ACC112 (cell line): ENCODE results near the gene ERC1.
"Not testable (repeated sequence)": the region's sequence is repeated elsewhere in the genome, so short reads cannot be mapped to it uniquely, and the experiment has no call there.

ENCODE experiments used
- H2AFZ ChIP-seq: fragments of 200-600 bp; sonication (generic); one replicate; pipeline ENCODE4 v1.6.0; 2017; ENCODE audit warnings: antibody characterized with exemption, low read length; ENCODE audit not compliant: unreplicated experiment
- H3K27ac ChIP-seq: fragments of 200-600 bp; sonication (generic); 2 replicates; pipeline ENCODE4 v1.5.1; 2014; ENCODE audit warnings: low read depth, mild to moderate bottlenecking, antibody characterized with exemption, low read length, moderate library complexity
- H3K27me3 ChIP-seq: fragments of 200-600 bp; sonication (generic); 2 replicates; pipeline ENCODE4 v1.6.1; 2014; ENCODE audit warnings: mild to moderate bottlenecking, antibody characterized with exemption, low read length, moderate library complexity, mixed read lengths; ENCODE audit not compliant: insufficient read depth
- H3K36me3 ChIP-seq: fragments of 200-600 bp; sonication (generic); 2 replicates; pipeline ENCODE4 v1.6.1; 2016; ENCODE audit warnings: mild to moderate bottlenecking, antibody characterized with exemption, low read length, moderate library complexity, mixed read lengths; ENCODE audit not compliant: insufficient read depth
- H3K4me1 ChIP-seq: fragments of 200-600 bp; sonication (generic); one replicate; pipeline ENCODE4 v1.6.1; 2016; ENCODE audit warnings: low read length, mixed read lengths; ENCODE audit not compliant: insufficient read depth, unreplicated experiment, control insufficient read depth
- H3K4me3 ChIP-seq: fragments of 200-600 bp; sonication (generic); 2 replicates; pipeline ENCODE4 v1.5.1; 2014; ENCODE audit warnings: mild to moderate bottlenecking, low read depth, low read length
- H3K79me2 ChIP-seq: fragments of 200-600 bp; sonication (generic); one replicate; pipeline ENCODE4 v1.6.0; 2016; ENCODE audit warnings: low read length; ENCODE audit not compliant: control insufficient read depth, unreplicated experiment, insufficient read depth

Gene ERC1

GRCh38 chr12:1117970-1118563, 127.0 kb downstream of the ERC1 start:
- Histone ChIP-seq H3K27ac (no peak overlapping the region), H3K4me1 (peaks cover 25% of the 10 kb centered on the region), H3K36me3 (no peaks in the 10 kb centered on the region), H3K27me3 (no peaks in the 10 kb centered on the region), H3K4me3 (no peak overlapping the region), H3K79me2 (no peaks in the 10 kb centered on the region), H2AFZ (no peak overlapping the region)

- no peaks in the 10 kb centered on the region for H3K27me3 ChIP-seq
- H3K27ac ChIP-seq = no peak overlapping the region
- H3K4me1 ChIP-seq = peaks cover under 1% of the 10 kb centered on the region
- no peaks in the 10 kb centered on the region for H3K79me2 ChIP-seq
- H2AFZ ChIP-seq = no peak overlapping the region
- H3K4me3 ChIP-seq = no peak overlapping the region
- no peaks in the 10 kb centered on the region for H3K36me3 ChIP-seq
Observed at GRCh38 chr12:1122786-1123185, 131.8 kb downstream of the ERC1 start.

DNA sequence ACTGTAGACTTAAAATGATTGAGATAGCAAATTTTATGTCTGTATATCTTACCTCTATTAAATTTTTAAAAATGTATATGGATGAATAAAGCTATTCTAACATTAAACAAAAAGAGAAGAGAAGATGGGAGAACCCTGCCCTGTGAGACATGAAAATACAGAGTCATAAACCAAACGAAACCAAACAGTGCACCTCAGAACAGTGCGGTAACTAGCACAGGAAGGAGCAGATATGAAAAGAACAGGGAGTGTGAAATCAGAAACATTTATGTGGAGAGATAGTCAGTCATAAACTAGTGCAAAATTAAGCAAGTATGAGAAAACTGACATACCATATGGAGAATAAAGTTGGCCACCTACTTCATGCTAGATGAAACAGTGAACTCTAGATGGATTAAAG, 135.1 kb downstream of the ERC1 start:
- H3K4me3 ChIP-seq = no peak overlapping the region
- H3K4me1 ChIP-seq = peaks cover 3% of the 10 kb centered on the region
- no peak overlapping the region for H3K27ac ChIP-seq
- H2AFZ ChIP-seq = no peak overlapping the region
- no peaks in the 10 kb centered on the region for H3K36me3 ChIP-seq
- peaks cover 3% of the 10 kb centered on the region for H3K79me2 ChIP-seq
- H3K27me3 ChIP-seq = no peaks in the 10 kb centered on the region

DNA sequence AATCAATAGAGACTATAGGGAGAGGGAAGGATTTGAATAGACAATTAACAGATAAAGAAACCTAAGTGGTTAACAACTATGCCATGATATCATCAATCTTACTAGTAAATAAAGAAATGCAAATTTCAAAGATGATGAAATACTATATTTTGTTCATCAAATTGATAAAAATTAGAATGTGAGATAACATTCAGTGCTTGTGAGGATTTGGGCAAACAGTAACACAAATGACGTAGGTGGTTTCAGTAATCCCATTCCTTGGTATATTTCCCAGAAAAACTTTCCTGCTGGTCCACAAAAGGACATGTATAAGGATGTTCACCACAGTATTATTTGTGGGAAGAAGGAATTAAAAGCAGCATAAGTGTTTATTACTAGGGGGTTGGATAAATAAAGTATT, 136.0 kb downstream of the ERC1 start:
- no peaks in the 10 kb centered on the region for H3K36me3 ChIP-seq
- H3K27me3 ChIP-seq = no peaks in the 10 kb centered on the region
- no peak overlapping the region for H2AFZ ChIP-seq
- peaks cover 4% of the 10 kb centered on the region for H3K79me2 ChIP-seq
- H3K4me1 ChIP-seq = peaks cover 3% of the 10 kb centered on the region
- H3K4me3 ChIP-seq = no peak overlapping the region
- no peak overlapping the region for H3K27ac ChIP-seq

DNA sequence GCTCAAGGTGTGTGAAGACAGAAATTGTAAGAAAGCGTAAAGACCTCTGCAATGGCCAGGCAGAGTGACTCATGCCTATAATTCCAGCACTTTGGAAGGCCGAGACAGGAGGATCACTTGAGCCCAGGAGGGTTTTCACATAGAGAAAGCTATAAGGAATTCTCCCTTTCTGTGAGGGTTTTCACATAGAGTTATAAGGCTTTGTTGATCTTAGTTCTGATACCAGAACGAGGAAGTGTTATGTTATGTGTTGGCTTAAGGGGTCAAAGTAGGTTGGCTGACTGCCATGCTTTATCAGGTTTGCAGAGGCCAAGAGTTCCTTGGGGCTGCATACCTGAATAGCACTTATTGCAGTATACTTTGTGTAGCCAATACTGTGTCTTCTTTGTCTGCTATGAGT, 139.1 kb downstream of the ERC1 start:
- H2AFZ ChIP-seq = no peak overlapping the region
- no peaks in the 10 kb centered on the region for H3K36me3 ChIP-seq
- peaks cover 5% of the 10 kb centered on the region for H3K79me2 ChIP-seq
- H3K27ac ChIP-seq = no peak overlapping the region
- no peaks in the 10 kb centered on the region for H3K27me3 ChIP-seq
- H3K4me3 ChIP-seq = no peak overlapping the region
- peaks cover 3% of the 10 kb centered on the region for H3K4me1 ChIP-seq

GRCh38 chr12:1130571-1130970, 139.5 kb downstream of the ERC1 start:
- no peak overlapping the region for H2AFZ ChIP-seq
- no peak overlapping the region for H3K4me3 ChIP-seq
- H3K27me3 ChIP-seq = no peaks in the 10 kb centered on the region
- peaks cover 3% of the 10 kb centered on the region for H3K4me1 ChIP-seq
- no peak overlapping the region for H3K27ac ChIP-seq
- H3K79me2 ChIP-seq = peaks cover 7% of the 10 kb centered on the region
- no peaks in the 10 kb centered on the region for H3K36me3 ChIP-seq

- H3K27ac ChIP-seq = no peak overlapping the region
- H2AFZ ChIP-seq = no peak overlapping the region
- H3K79me2 ChIP-seq = peaks cover 7% of the 10 kb centered on the region
- H3K36me3 ChIP-seq = no peaks in the 10 kb centered on the region
- H3K27me3 ChIP-seq = no peaks in the 10 kb centered on the region
- H3K4me3 ChIP-seq = no peak overlapping the region
- peaks cover 3% of the 10 kb centered on the region for H3K4me1 ChIP-seq
Observed at GRCh38 chr12:1131811-1132224, 140.8 kb downstream of the ERC1 start.

DNA sequence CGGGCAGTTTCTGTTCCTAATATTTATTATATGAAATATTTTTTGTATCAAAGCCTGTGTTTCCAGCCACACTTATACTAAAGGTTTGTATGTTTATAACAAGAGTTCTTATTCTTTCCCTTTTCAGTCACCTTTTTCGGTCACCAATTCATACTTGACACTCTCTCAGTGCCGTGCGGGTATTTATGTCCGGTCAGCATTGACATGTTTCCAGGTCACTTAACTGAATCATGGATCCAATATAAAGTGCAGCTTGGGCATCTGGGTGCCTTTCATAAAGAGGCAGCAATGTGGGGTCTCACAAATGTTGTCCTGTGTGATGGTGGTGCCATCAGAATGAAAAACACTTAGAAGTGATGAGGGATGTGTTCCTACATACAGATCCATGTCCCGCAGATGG, 141.3 kb downstream of the ERC1 start:
- Histone ChIP-seq H3K79me2 (peaks cover 7% of the 10 kb centered on the region), H2AFZ (no peak overlapping the region), H3K27ac (no peak overlapping the region), H3K27me3 (no peaks in the 10 kb centered on the region), H3K4me1 (peaks cover 3% of the 10 kb centered on the region), H3K36me3 (no peaks in the 10 kb centered on the region), H3K4me3 (no peak overlapping the region)

- H3K4me1 ChIP-seq = no peaks in the 10 kb centered on the region
- no peak overlapping the region for H2AFZ ChIP-seq
- H3K27ac ChIP-seq = no peak overlapping the region
- H3K36me3 ChIP-seq = 0 out of 2 replicates have a peak, but pooled peaks cover 6% of the 10 kb centered on the region
- peaks cover 2% of the 10 kb centered on the region for H3K79me2 ChIP-seq
- H3K27me3 ChIP-seq = no peaks in the 10 kb centered on the region
- H3K4me3 ChIP-seq = no peak overlapping the region
Observed at GRCh38 chr12:1138691-1139090, 147.7 kb downstream of the ERC1 start.

- H3K4me1 ChIP-seq, H3K27me3 ChIP-seq, H3K4me3 ChIP-seq, H3K27ac ChIP-seq, H2AFZ ChIP-seq, H3K79me2 ChIP-seq: not testable (repeated sequence)
- H3K36me3 ChIP-seq = peaks cover 15% of the 10 kb centered on the region; the same call in 1 of the 2 replicates
Observed at GRCh38 chr12:1146758-1147157, 155.7 kb downstream of the ERC1 start.

DNA sequence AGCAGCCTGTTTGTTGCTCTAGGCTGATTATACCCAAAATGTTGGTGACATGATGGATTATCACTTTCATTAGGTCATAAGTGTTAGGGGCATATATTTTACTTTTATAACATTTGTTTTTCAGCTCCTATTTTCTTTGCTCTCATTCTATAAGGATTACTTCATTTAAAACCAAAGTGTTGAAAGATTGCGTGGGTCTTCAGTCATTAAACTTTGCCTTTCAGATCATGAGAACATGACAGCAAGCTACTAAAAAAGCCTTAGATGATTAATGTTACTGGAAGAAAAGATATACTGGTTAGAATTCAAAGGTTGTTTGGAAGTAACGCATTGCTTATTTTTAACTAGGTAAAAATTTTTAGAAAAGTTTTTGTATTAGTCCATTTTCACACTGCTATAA, 156.8 kb downstream of the ERC1 start:
- no peak overlapping the region for H2AFZ ChIP-seq
- peaks cover 20% of the 10 kb centered on the region; the same call in 1 of the 2 replicates for H3K36me3 ChIP-seq
- H3K27me3 ChIP-seq = no peaks in the 10 kb centered on the region
- H3K79me2 ChIP-seq = no peaks in the 10 kb centered on the region
- H3K4me1 ChIP-seq = no peaks in the 10 kb centered on the region
- no peak overlapping the region for H3K27ac ChIP-seq
- H3K4me3 ChIP-seq = no peak overlapping the region
